ENCODE results near the gene HSP90AB1.

HSP90AB1 gene

DNA sequence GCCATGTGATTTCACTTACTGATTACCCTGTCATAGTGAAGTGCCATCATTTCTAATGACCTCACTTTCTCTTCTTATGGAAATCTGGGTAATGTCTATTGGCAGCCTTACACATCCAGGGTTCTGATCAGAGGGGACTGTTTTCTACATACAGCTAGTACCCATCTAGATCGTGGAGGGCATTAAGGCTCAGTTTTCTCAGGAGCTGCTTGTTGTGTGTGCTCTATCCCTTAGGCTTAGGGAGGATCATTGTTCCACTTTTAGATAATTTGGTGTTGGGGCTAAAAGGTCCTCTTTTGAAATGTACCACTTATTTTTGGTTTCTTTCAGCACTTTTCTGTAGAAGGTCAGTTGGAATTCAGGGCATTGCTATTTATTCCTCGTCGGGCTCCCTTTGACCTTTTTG lies 3.8 kb downstream of the HSP90AB1 start:
- no peak overlapping the region for H3K4me3 ChIP-seq (ENCODE audit: low read depth, low read length)
- no peak for DNase-seq (ENCODE audit: low read depth)

DNA sequence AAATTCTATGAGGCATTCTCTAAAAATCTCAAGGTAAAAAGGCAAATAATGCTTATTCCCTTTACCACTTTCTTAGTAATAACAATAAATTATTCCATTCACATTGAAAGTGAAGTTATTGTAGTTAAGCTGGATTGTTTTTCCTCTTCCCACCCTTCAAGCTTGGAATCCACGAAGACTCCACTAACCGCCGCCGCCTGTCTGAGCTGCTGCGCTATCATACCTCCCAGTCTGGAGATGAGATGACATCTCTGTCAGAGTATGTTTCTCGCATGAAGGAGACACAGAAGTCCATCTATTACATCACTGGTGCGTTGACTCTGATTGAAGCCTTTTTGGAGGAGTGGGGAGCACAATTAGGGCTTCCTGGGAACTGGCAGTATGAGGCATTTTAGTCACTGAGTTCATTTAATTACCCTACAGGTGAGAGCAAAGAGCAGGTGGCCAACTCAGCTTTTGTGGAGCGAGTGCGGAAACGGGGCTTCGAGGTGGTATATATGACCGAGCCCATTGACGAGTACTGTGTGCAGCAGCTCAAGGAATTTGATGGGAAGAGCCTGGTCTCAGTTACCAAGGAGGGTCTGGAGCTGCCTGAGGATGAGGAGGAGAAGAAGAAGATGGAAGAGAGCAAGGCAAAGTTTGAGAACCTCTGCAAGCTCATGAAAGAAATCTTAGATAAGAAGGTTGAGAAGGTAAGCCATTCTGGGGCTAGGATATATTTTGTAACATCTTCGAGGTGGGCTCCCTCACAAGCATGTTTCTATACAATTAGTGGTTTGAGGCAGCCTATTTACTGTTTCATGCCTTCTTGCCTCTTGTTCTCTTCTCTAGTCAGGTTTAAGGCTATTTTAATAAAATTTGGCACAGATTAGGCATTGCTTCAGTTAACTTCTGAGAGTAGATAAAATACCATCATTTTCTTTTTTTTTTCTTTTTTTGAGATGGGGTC lies 4.9 kb downstream of the HSP90AB1 start:
- no peak overlapping the region for H3K4me3 ChIP-seq (ENCODE audit: low read depth, low read length)
- DNase-seq (ENCODE audit: low read depth) = no peak

DNA sequence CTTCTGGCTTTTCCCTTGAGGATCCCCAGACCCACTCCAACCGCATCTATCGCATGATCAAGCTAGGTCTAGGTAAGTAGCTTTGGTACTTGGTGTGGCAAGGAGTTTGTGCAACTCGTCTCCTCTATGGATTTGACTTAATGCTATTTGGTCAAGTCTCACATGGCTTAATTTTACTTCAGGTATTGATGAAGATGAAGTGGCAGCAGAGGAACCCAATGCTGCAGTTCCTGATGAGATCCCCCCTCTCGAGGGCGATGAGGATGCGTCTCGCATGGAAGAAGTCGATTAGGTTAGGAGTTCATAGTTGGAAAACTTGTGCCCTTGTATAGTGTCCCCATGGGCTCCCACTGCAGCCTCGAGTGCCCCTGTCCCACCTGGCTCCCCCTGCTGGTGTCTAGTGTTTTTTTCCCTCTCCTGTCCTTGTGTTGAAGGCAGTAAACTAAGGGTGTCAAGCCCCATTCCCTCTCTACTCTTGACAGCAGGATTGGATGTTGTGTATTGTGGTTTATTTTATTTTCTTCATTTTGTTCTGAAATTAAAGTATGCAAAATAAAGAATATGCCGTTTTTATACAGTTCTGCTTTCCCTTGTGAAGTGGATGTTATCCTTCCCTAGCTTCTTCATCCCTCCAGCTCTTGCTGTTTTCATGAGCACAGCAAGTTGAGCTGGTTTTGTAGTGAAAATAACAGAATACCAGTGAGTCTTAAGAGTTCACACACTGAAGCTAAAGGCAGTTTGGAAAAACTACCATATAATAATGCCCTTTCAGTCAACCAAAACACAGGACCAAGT lies 6.6 kb downstream of the HSP90AB1 start:
- H3K4me3 ChIP-seq (ENCODE audit: low read depth, low read length) = no peak overlapping the region
- DNase-seq (ENCODE audit: low read depth) = no peak

DNA sequence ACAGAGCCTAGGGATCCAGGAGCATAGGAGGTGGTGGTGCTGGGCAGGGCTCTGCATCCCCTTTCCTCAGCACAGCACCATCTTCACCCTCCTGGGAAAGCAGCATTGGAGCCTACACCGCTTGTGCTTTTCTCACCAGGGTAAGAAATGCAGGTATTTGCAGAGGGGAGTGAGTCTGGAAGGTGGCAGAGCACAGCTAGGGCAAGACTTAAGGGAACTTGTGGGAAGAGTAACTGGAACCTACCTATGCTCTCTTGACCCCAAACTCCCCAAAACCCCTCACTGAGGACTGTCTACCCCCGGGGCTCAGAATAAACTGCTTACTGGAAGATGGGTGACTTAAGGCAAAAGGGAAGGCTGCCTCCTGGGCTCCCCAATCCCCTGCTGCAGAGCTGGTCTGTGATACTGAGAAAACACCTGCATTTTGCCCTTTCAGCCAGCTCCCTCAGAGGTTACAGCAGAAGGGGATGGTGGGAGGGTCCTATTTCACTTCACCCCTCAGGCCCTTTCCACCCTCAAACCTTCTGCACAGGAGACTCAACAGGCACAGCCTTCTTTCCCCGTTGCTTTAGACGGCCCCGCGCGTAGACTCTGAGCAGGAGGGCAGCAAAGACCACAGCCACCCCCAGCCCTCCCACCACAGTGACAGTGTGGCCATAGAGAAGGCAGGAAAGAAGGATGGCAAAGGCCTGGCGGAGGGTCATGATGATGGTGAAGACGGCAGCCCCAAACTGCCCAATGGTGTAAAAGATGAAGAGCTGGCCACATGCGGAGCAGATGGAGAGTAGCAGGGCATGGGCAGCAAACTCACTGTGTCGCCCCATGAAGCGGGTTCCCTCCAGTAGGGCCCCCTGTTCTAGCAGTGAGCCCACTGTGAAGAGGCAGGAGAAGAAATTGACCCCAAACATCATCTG lies 7.5 kb downstream of the HSP90AB1 start:
- H3K4me3 ChIP-seq (ENCODE audit: low read depth, low read length) = no peak overlapping the region
- DNase-seq (ENCODE audit: low read depth) = no peak

DNA sequence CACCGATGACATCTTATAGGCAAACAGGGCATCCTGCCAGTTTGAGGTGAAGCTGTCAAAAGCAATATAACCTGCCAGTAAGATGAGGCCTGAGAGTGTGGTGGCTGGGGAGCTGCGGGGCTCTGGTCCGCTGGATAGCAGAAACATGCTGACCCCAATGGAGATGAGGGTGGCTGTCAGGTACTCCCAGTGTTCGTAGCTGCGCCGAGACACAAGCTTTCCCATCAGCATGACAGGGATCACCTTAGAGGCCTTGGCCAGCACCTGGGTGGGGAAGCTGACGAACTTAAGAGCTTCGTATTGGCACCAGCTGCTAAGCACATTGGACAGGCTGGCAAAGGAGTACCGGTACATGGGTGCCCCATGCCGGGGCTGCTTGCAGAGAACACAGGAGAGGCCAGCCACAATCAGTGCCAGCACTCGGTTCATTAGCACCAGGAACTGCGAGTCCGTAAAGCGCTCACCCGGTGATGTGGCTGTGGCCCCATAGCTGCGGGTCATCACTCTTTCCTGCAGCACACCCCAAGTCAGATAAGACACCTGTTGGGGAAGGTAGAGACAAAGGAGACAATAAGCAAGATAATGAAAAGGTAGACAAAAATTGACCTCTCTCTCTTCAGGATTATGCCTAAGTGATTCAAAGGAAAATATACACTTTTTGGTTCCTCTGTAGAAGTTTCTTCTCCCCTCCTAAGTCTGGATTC lies 8.4 kb downstream of the HSP90AB1 start:
- no peak overlapping the region for H3K4me3 ChIP-seq (ENCODE audit: low read depth, low read length)
- DNase-seq (ENCODE audit: low read depth) = no peak

DNA sequence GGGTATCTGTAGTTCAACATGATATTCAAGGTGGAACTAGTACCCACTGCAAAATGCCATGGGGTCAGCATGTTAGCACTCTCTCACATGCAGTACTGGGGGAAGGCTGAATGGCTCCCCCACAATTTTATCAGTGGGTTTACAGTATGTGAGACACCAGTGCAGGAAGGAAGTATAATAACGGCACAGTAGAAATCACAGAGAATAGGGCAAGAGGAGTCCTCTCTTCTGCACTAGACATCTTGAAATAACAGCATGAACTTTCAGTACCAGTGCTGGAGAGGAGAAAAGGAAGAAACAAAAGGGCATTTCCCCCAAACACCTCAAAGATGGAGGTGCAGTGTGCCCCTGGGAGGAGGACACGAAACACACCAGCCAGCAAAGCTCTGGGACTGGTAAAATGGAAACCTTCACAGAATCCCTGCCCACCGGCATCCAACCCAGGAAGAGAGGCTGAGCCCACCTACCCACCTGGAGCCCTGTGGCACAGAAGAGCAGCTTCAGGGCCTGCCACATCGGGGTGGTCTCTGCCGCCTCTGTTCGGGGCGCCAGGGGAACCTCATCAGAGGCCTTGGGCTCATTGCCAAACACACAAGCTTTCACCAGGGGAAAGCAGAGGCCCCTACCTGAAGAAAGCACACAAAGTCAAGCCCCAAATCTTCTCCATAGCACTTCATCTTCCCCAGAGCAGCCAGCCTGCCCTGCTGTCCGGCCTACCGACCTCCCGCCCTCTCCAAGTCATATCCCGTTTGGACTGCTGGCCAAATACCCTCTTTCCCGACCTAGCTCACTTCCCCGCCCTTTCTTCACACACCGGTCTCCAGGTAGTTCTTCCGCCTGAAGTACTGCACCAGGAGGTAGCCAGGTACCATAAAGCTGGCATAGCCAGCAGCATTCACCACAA lies 9.2 kb downstream of the HSP90AB1 start:
- no peak for DNase-seq (ENCODE audit: low read depth)

DNA sequence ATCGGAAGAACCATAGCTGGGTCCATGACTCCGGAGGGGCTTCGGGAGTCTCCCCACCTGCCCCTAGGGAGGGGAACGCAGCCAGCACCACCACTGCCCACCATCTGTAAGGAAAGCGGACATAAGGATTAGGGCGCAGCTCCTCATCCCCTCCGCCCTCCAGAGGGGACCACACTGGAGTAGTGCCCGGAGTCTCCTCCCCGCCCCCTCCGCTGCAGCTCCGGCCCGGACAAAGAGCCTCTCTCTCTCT lies 9.8 kb downstream of the HSP90AB1 start:
- no peak for DNase-seq (ENCODE audit: low read depth)

More for the DNA sequence above, 9.2 kb downstream of the HSP90AB1 start:
- peak overlapping the region; percentile 88 for H3K4me3 ChIP-seq (ENCODE audit: low read depth, low read length)

DNA sequence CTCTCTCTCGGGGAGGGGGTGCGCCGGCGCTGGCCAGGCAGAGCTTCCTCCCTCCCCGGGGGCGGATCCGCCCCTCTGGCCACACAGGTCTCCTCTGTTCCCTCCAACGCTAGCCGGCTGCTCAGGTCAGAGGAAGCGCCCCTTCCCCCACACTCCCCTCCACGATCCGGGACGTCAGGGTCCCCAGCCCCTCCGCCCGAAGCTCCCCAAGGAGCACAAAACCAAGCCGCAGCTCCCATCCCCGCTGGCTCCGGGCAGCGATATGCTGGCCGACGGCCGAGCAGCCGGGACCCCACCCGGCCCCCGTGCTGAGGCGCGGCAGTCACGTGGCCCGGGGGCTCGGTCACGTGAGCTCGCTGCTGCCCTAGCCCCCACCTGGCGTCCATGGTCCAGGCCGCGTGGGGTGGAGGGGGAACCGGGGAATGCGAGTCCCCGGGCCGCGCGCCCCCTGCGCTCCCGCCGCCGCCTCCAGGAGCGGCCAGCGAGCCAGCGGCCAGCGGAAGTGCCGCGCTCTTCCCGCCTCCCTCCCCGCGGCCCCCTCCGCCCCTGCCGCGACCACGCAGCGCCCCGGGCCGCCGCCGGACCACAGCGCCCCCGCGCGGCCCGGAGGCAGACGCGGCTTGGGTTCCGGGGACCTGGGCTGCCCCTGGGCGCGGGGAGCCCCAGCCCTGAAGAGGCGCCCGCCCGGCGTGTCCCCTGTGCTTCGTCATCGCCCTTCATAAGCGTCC lies 10.3 kb downstream of the HSP90AB1 start, which contains the start of gene SLC35B2:
Gene SLC35B2, minus strand, starts transcription at position 504 of the 728 bp plus-strand sequence. Its CDS starts 118 bp downstream, at position 386.
- peak within 1 kb of the TSS; percentile 88 for H3K4me3 ChIP-seq (ENCODE audit: low read depth, low read length)
- peak; percentile 25 for DNase-seq (ENCODE audit: low read depth)

More for the DNA sequence above, 9.8 kb downstream of the HSP90AB1 start:
- peak overlapping the region; percentile 88 for H3K4me3 ChIP-seq (ENCODE audit: low read depth, low read length)

DNA sequence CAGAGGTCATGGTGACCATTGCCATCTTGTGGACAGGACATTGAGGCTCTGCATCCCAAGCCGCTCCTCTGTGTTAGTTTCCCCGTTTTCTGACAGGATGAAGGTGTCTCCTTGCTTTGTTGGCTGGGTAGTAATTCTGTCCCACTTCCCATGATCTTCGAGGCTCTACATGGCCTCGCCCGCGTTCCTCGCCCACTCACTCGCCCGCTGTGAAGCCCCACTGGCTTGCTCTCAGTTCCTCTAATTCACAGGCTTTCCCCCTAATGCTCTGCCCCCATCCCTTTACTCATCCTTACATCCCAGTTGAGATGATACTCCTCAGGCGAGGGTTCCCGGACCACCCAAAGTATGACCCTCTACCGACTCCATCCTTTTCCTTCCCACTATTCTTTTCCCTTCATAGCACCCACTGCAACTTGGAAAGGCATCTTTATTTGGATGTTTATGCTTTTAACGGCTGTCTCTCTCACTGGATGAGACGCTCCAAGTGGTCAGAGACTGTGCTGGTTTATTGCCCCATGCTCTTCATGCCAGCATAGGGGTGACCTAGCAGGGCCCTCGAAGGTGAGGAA lies 10.9 kb downstream of the HSP90AB1 start:
- no peak for DNase-seq (ENCODE audit: low read depth)
- H3K4me3 ChIP-seq (ENCODE audit: low read depth, low read length) = peak overlapping the region; percentile 88

DNA sequence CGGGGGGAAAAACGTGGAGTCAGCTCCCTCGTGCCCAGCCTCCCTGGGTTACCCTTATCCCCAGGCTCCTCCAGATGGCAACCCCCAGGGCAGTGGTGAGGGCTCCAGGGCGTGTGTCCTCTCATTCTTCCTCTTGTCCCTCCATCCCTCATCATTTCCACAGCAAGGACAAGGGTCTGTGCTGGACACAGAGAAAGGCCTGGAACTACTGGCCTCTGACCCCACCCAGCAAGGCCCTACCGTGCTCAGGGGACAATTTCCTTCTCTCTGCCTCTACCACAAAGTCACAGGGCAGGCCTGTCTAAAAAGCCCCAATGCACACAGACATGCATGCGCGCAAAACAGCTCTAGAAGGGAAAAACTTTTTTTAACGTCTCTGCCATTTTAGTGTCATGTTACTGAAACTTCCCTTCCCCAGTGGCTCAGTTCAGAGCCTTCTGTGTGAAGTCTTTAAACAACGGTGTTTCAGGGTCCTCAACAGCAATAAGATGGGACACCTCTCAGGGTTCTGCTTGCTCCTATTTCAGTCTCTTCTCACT lies 11.5 kb downstream of the HSP90AB1 start:
- H3K4me3 ChIP-seq (ENCODE audit: low read depth, low read length) = no peak overlapping the region

DNA sequence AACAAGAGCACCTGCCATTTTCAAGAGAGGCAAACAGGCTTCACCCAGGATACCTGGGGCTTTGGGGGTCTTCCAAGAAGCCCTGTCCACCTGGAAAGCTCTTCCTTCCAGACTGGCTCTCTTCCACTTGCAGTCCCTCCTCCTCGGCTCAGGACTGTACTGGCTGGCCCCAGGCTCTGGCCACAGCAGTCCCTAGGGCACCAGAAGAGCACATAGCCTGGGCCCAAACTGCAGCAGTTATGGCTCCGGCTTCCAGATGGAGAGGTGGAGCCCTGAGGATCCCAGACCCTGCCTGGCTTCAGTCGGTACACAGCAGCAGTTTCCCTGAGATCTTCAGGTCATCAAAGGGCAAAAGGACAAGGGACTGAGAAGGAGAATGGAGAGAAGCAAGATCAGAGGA lies 12.0 kb downstream of the HSP90AB1 start:
- no peak for DNase-seq (ENCODE audit: low read depth)
- no peak overlapping the region for H3K4me3 ChIP-seq (ENCODE audit: low read depth, low read length)

More for the DNA sequence above, 11.5 kb downstream of the HSP90AB1 start:
- DNase-seq (ENCODE audit: low read depth) = no peak

DNA sequence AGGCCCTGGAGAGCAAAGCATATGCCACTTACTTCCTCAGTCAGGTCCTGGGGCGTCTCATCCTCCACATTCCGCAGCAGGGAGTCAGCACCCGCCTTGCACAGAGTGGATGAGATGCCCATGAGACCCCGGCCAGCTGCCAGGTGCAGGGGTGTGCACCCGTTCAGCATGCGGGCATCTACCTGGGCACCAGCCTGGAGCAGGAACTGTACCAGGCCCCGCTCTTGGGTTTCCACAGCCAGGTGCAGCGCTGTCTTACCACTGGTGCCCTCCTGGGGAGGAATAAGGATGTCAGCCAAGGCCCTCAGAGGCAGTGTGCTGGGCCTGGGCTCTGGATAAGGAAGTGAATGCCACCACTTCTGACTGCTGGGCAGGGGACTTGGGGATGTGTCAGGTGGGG lies 13.1 kb downstream of the HSP90AB1 start:
- H3K4me3 ChIP-seq (ENCODE audit: low read depth, low read length) = no peak overlapping the region
- no peak for DNase-seq (ENCODE audit: low read depth)

DNA sequence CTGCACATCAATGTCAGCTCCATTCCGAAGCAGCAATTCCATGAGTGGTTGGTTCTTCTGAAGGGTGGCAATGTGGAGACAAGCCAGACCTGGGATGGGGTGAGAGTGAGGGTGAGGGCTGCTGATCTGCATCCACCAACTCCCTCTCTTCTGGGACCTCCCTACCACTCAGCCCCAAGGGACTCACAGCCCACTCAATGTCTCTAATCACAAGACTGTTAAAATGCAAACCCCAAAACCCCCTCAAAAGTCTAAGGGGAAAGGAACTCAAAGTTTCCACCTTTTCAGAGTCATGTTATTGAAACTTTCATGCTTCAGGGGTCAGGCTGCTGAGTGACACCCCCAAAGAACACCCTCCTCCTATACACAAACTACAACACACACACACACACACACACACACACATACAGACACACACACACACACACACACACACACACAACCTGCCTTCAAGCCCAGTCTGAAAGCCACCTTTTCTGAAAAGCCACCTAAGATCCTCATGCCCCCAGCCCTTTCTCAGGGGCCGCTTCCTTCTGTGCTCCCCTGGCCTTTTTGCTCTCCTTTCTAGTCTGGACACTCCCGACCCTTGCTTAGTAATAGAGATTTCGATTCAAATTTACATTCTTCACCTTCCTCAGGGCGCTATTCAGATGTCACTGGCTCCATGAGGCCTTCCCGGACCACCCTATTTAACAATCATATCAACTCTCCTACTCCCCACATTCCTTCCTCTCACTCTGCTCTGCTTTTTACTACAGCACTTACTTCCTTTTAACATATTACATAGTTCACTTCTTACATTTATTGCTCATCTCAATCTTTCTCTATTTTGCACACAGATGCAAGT lies 13.8 kb downstream of the HSP90AB1 start:
- DNase-seq (ENCODE audit: low read depth) = no peak
- no peak overlapping the region for H3K4me3 ChIP-seq (ENCODE audit: low read depth, low read length)

DNA sequence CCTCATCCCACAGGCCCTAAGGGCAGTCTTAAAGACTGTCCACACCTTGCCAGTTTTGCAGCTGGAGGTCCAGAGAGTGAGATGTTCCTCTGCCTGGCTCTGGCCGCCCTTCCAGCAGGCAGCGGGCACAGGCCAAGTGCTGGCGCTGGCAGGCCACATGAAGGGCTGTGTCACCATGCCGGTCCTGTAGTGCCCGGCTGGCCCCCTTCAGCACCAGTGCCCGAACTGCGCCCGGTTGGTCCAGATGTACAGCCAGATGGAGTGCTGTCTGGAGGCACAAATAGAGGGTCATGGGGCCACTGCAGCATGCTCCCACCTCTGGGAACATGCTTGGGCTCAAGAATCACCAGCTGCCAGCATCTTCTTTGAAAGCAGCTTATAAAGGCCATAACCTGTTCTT lies 14.7 kb downstream of the HSP90AB1 start:
- DNase-seq (ENCODE audit: low read depth) = no peak
- H3K4me3 ChIP-seq (ENCODE audit: low read depth, low read length) = no peak overlapping the region

DNA sequence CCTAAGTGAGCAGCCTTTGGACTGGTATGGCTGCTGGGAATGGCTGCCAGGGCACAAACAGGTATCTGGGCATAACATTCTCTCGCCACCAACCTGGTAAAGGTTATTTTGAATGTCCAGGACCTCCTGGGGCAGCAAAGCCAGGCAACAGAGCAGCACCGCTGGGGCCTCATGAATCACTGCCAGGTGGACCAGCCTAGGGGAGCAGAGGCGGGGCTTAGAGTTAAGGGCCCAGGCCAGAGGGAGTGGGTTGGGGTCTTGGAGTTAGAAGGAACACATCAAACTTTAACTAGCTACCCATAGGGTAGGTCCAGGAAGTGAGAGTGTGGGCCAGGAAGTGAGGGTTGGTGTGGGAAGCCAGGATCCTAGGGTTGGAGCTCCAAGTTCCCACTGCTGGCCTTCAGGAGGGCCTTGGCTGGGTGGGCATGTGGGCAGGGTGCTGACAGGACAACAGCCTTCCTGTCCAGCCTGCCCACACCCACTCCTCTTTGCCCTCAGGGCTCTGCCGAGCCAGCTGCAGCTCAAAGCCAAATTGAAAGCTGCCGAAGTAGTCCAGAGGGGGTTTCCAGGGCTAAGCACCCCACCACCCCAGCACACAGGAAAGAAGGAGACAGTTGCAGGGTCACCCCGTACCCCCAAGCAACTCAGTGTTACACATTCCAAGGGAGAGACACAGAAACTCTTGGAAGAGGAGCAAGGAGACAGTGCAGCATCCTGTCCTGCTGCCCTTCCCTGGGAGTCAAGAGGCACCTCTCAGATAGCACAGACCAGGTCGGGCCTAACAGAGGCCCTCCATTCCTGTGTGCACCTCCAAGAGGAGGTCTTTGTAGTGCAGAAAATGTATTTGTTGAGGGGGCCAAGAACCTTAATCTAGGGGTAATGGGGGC lies 15.8 kb downstream of the HSP90AB1 start:
- peak overlapping the region; percentile 84 for H3K4me3 ChIP-seq (ENCODE audit: low read depth, low read length)
- no peak for DNase-seq (ENCODE audit: low read depth)
